SK-N-SH treated with all-trans-retinoic acid at 6 μM for 48 hours (cell line): Measurements from ENCODE around the gene BPTF.

Experiments
- ATAC-seq: fragments of 200-7000 bp; cut with Tn5 transposase; 3 replicates; pipeline ENCODE4 v1.9.1; 2020; ENCODE audit warnings: mild to moderate bottlenecking, moderate library complexity
- ARNTL ChIP-seq: fragments of 450-650 bp; formaldehyde crosslinking; IDR thresholded peaks from 2 replicates; pipeline ENCODE4 v1.5.0; 2020; ENCODE audit warnings: low read depth, mild to moderate bottlenecking, moderate library complexity, borderline replicate concordance
- BACH2 ChIP-seq: fragments of 250-450 bp; sonication (Bioruptor Pico); IDR thresholded peaks from 2 replicates; pipeline ENCODE4 v1.9.0; 2021; ENCODE audit warnings: mild to moderate bottlenecking, borderline replicate concordance
- CREB5 ChIP-seq: fragments of 250-450 bp; sonication (Bioruptor Pico); IDR thresholded peaks from 2 replicates; pipeline ENCODE4 v1.5.1; 2020; ENCODE audit warnings: low read depth, mild to moderate bottlenecking, moderate library complexity
- CSDC2 ChIP-seq: fragments of 250-450 bp; sonication (Bioruptor Pico); IDR thresholded peaks from 2 replicates; pipeline ENCODE4 v1.5.0; 2020; ENCODE audit warnings: mild to moderate bottlenecking, moderate library complexity
- ESRRG ChIP-seq: fragments of 250-450 bp; sonication (Bioruptor Pico); IDR thresholded peaks from 2 replicates; pipeline ENCODE4 v1.6.1; 2021; ENCODE audit warnings: mild to moderate bottlenecking
- GLIS3 ChIP-seq: fragments of 250-450 bp; sonication (Bioruptor Pico); IDR thresholded peaks from 2 replicates; pipeline ENCODE4 v1.5.0; 2020; ENCODE audit warnings: mild to moderate bottlenecking, moderate library complexity
- ISL1 ChIP-seq: fragments of 250-450 bp; sonication (Bioruptor Pico); IDR thresholded peaks from 2 replicates; pipeline ENCODE4 v2.1.2; 2022; ENCODE audit warnings: mild to moderate bottlenecking, moderate library complexity
- OSR1 ChIP-seq: fragments of 250-450 bp; sonication (Bioruptor Pico); IDR thresholded peaks from 2 replicates; pipeline ENCODE4 v1.8.0; 2022; ENCODE audit warnings: moderate library complexity, mild to moderate bottlenecking, inconsistent platforms
- PATZ1 ChIP-seq: fragments of 250-450 bp; sonication (Bioruptor Pico); IDR thresholded peaks from 2 replicates; pipeline ENCODE4 v1.8.0; 2020; ENCODE audit warnings: mild to moderate bottlenecking, moderate library complexity, borderline replicate concordance
- POU6F1 ChIP-seq: fragments of 250-450 bp; sonication (Bioruptor Pico); IDR thresholded peaks from 2 replicates; pipeline ENCODE4 v1.8.0; 2021; ENCODE audit warnings: low read depth, mild to moderate bottlenecking, moderate library complexity, borderline replicate concordance
- PPARA ChIP-seq: fragments of 250-450 bp; sonication (Bioruptor Pico); IDR thresholded peaks from 2 replicates; pipeline ENCODE4 v1.5.0; 2020; ENCODE audit warnings: mild to moderate bottlenecking, borderline replicate concordance
- RARB ChIP-seq: fragments of 250-450 bp; sonication (Bioruptor Pico); IDR thresholded peaks from 2 replicates; pipeline ENCODE4 v1.8.0; 2021; ENCODE audit warnings: mild to moderate bottlenecking, moderate library complexity
- SNAI2 ChIP-seq: fragments of 250-450 bp; sonication (Bioruptor Pico); IDR thresholded peaks from 2 replicates; pipeline ENCODE4 v1.5.0; 2020; ENCODE audit warnings: mild to moderate bottlenecking, moderate library complexity
- TCF4 ChIP-seq: fragments of 250-450 bp; sonication (Bioruptor Pico); IDR thresholded peaks from 2 replicates; pipeline ENCODE4 v1.8.0; 2021; ENCODE audit warnings: mild to moderate bottlenecking, moderate library complexity, borderline replicate concordance
- TOX ChIP-seq: fragments of 250-450 bp; sonication (Bioruptor Pico); IDR thresholded peaks from 2 replicates; pipeline ENCODE4 v1.8.0; 2021; ENCODE audit warnings: mild to moderate bottlenecking, moderate library complexity, borderline replicate concordance
- TSHZ2 ChIP-seq: fragments of 250-450 bp; sonication (Bioruptor Pico); IDR thresholded peaks from 2 replicates; pipeline ENCODE4 v1.5.0; 2020; ENCODE audit warnings: mild to moderate bottlenecking, moderate library complexity
- ZC3H10 ChIP-seq: fragments of 250-450 bp; sonication (Bioruptor Pico); IDR thresholded peaks from 2 replicates; pipeline ENCODE4 v1.5.1; 2021; ENCODE audit warnings: mild to moderate bottlenecking, moderate library complexity
- ZFP3 ChIP-seq: fragments of 250-450 bp; sonication (Bioruptor Pico); IDR thresholded peaks from 2 replicates; pipeline ENCODE4 v1.5.0; 2020; ENCODE audit warnings: mild to moderate bottlenecking, moderate library complexity
- ZFP30 ChIP-seq: fragments of 450-650 bp; formaldehyde crosslinking; IDR thresholded peaks from 2 replicates; pipeline ENCODE4 v1.5.0; 2022; ENCODE audit warnings: mild to moderate bottlenecking, moderate library complexity
- ZNF565 ChIP-seq: fragments of 450-650 bp; formaldehyde crosslinking; conservative IDR thresholded peaks from 2 replicates; pipeline ENCODE4 v1.5.0; 2020; ENCODE audit warnings: low read depth, mild to moderate bottlenecking, moderate library complexity
- ZNF70 ChIP-seq: fragments of 450-650 bp; formaldehyde crosslinking; IDR thresholded peaks from 2 replicates; pipeline ENCODE4 v1.5.0; 2020; ENCODE audit warnings: mild to moderate bottlenecking, moderate library complexity
- ZNF8 ChIP-seq: fragments of 450-650 bp; formaldehyde crosslinking; IDR thresholded peaks from 2 replicates; pipeline ENCODE4 v1.5.0; 2020; ENCODE audit warnings: mild to moderate bottlenecking, moderate library complexity

The BPTF gene

GRCh38 chr17:67992548-67993152 lies 167.3 kb downstream of the BPTF start:
- ATAC-seq: no peak; the same call in 2 of the 3 replicates
- TF ChIP-seq TSHZ2 (CRISPR knock-in tag) (no peak), RARB (CRISPR knock-in tag) (no peak), ZNF70 (CRISPR knock-in tag) (no peak), BACH2 (CRISPR knock-in tag) (no peak), ARNTL (CRISPR knock-in tag) (no peak), GLIS3 (CRISPR knock-in tag) (no peak), ZFP30 (CRISPR knock-in tag) (no peak), POU6F1 (CRISPR knock-in tag) (no peak), ZC3H10 (CRISPR knock-in tag) (no peak), ZNF8 (no peak), ZNF565 (no peak), PATZ1 (CRISPR knock-in tag) (no peak), CSDC2 (CRISPR knock-in tag) (no peak), SNAI2 (CRISPR knock-in tag) (no peak)

GRCh38 chr17:67993153-67993997 lies 168.1 kb downstream of the BPTF start:
- ATAC-seq: peak; percentile 70
- TF ChIP-seq ZNF70 (CRISPR knock-in tag) (no peak), ZNF565 (no peak), ZNF8 (no peak), ISL1 (CRISPR knock-in tag) (no peak), TSHZ2 (CRISPR knock-in tag) (peak; percentile 31), ARNTL (CRISPR knock-in tag) (no peak), PPARA (peak; percentile 79; the same call in 1 of the 2 replicates), ZC3H10 (CRISPR knock-in tag) (0 out of 2 replicates have a peak, but pooled peaks have one; percentile 26), BACH2 (CRISPR knock-in tag) (no peak), ZFP30 (CRISPR knock-in tag) (no peak; the same call in 1 of the 2 replicates), GLIS3 (CRISPR knock-in tag) (no peak), OSR1 (no peak), RARB (CRISPR knock-in tag) (no peak), ZFP3 (peak; percentile 36; the same call in 1 of the 2 replicates), ESRRG (CRISPR knock-in tag) (no peak), TCF4 (CRISPR knock-in tag) (no peak), PATZ1 (CRISPR knock-in tag) (no peak), SNAI2 (CRISPR knock-in tag) (peak; percentile 61; the same call in 1 of the 2 replicates), CREB5 (no peak), CSDC2 (CRISPR knock-in tag) (peak; percentile 23; the same call in 1 of the 2 replicates), TOX (CRISPR knock-in tag) (no peak)
